NCI-H2171 (cell line): Measurements from ENCODE around the gene PPM1H.
"Not testable (repeated sequence)": the region's sequence is repeated elsewhere in the genome, so short reads cannot be mapped to it uniquely, and the experiment has no call there.

Source experiments
- DNase-seq: peaks from one replicate; lab custom pipeline; 2025; lab: John Stamatoyannopoulos, UW

PPM1H gene

GRCh38 chr12:62943779-62944395 lies 8.9 kb upstream of the PPM1H start:
- no peak for DNase-seq

GRCh38 chr12:62942316-62942715 lies 7.4 kb upstream of the PPM1H start:
- not testable (repeated sequence) for DNase-seq

DNA sequence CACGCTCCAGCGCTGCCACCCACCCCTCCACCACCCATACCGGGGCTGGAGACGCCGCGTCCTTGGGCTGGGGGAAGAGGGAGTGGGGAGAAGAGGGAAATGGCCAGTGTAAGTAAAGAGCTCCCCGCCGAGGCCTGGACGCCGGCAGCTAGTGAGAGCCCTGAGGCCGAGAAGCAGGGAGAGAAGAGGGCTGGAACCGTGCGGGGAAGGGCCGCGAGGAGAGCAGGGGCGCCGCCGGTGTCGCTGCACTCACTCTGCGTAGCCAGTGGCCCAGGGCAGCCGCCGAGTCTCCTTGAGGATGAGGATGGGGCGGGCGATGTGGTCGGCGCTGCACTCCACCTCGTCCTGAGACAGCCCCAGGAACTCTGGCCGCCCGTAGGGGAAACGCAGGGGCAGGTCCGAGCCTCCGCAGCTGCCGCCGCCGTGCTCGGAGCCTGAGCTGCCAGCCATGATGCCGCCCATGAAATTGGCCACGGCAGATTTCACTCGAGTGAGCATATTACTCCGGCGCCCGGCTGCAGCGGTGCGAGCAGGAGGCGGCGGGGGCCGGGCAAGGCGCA lies 631 bp downstream of the PPM1H start:
- DNase-seq = peak; percentile 32

- no peak for DNase-seq
Measured at GRCh38 chr12:62933602-62934238, 1.2 kb downstream of the PPM1H start.

- DNase-seq = no peak
Measured at GRCh38 chr12:62933220-62933601, 1.7 kb downstream of the PPM1H start.

DNA sequence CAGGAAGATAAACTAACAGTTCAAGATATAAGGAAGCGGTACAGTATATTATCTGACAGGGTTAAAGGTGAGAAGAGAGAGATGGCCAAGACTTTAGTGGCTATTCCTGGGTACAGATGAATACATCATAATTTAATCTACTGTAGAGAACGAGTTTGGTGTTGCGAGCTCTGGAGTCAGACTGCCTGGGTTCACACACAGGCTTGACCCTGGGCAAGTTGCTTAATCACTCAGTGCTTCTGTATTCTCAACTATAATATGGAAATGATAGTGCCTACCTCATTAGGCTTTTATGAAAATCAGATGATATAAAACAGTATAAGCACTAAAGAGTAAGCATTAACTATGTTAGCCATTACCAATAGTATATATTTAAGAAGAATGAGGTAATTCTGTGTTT lies 3.5 kb downstream of the PPM1H start:
- no peak for DNase-seq

DNA sequence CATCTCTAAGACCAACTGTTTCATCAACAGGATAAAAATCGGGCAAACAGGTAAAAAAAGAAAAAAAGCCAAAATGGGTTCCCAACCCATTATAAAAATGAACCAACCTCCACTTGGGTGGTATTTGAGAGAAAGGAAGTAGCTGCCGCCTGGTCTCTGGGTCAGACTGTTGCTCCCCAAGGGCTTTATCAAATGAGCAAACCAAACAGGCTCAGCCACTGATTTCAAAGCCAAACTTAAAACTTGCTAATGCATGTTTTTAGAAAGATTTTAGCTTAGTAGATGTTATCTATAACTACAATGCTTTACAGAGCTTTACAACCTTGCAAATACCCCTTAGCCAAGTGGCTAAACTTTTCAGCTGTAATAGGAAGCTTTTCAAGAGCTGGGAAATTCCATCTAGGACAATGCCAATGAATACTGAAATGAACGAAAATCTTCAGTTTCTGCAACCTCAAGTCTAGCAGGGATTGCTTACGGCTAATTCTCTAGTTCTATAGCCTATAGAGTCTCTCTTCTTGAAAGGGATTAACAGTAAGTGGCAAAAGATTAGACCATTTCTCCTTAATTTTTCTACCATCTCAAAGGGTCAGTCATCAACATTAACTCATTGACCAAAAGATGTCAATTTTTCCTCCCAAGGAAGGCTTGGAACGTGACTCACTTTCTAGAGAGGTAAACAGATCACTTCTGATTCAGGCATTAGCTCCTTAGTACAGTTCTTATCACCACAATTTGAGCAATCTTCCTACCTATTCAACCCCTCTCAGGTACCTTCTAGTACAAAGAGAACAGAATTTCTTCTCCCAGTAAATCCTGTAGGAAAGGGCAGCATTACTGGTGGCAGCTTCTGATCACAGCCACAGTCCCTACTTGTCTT lies 4.2 kb downstream of the PPM1H start:
- no peak for DNase-seq

DNA sequence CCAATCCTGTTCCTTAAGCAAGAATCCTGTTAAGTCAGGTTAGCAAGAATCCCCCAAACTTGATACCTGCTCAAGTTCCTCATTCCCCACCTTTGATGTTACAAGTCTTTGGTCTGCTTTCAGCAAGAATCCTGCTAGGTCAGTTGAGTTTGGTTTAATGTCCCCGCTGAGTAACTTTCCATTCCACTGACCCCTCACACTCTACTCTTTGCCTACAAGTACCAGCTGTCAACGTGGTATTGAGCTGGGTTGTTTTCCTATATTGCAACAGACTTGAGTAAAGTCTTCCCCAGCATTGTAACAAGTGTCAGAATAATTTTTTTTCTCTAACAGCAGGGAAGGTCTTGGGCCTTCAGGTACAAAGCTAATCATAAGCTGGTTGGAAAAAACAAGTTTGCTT lies 6.3 kb downstream of the PPM1H start:
- no peak for DNase-seq

- no peak for DNase-seq
Measured at GRCh38 chr12:62925680-62926079, 9.3 kb downstream of the PPM1H start.

- DNase-seq = no peak
Measured at GRCh38 chr12:62924084-62924483, 10.9 kb downstream of the PPM1H start.

- DNase-seq = no peak
Measured at GRCh38 chr12:62922539-62922938, 12.4 kb downstream of the PPM1H start.

- DNase-seq = peak; percentile 91
Measured at GRCh38 chr12:62919838-62920237, 15.1 kb downstream of the PPM1H start.

DNA sequence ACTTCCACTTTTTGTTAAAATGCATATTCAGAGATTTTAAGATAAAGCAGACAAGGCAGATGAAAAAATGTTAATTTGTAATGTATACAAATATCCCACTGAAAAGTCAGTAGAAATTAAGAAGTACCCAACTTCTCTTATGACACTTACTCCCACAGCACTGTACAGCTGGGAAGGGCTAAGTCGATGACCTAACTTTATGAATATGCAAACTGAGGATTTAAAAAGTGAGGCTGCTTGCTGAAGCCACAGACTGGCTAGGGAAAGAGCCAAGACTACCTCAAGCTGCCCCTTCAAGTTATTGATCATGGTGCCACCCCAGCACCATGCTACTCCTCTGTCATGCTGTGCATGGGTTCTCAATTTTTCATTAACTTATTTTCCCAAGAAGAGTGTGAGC lies 17.0 kb downstream of the PPM1H start:
- no peak for DNase-seq

DNA sequence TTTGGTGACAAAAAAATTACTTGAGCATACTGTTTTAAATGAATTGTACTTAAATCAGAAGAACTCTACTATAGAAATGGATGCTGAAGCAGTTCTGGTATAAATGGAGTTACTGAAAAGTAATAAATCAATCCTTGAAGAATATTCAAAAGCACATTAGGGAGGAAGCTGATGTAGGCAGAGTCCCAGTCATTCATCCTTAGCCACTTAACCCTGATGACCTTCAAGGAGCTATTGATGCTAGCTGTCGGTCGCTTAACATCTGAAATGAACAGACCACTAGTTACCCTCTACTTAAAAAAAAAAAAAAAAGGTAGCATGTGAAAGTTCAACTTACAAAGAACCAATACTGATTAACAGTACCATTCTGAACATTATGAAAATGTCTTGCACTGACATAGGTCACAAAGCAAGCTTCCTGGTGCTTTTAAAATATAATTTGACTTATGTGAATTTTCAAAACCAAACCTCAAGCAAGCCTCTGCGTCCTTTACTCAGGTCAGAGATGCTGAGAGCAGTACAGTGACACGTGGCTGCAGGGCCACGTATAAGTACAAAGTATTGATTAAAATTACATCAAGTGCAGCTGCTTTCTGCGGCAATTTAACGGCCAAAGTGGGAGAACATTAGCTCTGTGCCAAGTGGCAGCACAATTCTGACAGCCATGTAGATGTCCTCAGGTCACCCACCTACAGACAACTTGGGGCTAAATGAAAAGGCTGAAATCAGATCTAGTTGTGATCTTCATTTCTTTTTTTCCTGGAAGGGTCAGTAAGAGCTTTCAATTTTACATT lies 18.1 kb downstream of the PPM1H start:
- DNase-seq = no peak

DNA sequence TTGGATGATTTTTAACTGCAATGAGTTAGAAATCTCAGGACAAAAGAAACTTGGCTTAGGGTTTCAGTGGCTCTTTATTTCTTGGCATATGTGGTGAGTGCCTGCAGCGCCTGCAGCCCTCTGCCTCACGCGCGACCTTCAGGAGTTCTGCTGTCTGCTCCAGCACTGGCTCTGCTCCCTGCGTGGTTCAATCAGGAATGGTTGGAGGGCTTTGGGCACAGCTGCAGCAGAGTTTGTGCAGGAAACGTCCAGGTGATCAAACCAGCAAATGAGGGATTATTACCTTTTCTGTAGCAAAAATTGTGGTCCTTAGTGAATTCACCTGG lies 19.8 kb downstream of the PPM1H start:
- DNase-seq = no peak

- DNase-seq = no peak
Measured at GRCh38 chr12:62914443-62915203, 20.3 kb downstream of the PPM1H start.

DNA sequence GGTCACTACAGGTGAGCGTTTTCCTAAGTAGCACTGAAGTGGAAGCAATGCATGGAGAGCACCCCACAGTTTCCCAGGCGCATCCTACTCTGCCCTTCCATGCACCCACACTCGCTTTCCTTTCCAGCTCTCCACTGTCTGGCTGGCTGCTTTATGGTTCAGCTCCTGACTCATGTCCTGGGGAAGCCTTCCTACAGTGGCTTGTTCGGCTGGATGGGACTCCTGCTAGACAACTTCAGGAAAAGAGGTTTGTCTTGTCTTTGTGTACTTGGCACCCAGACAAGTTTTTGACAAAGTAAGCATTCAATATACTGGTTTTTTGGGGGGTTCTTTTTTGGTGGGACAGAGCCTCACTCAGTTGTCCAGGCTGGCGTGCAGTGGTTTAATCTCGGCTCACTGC lies 21.6 kb downstream of the PPM1H start:
- DNase-seq = no peak

GRCh38 chr12:62912644-62913043 lies 22.3 kb downstream of the PPM1H start:
- peak; percentile 8 for DNase-seq

DNA sequence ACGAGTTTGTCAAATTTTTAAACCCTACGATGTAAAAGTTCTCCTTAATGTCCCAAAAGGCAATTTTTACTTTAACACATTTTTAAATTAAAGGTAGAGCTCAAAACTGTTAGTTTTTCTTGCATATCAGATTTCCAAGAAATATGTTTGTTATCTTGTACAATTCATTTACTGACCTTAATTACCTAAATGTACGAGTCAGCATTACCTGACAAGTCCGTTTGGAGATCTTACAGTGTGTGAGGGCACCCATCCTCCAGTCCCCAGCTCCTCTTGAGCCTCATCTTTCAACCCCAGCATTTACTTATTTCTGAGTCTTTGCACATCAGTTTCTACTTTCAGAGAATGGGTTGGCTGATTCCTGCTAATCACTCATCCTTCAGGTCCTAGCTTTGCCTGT lies 23.7 kb downstream of the PPM1H start:
- DNase-seq = no peak

DNA sequence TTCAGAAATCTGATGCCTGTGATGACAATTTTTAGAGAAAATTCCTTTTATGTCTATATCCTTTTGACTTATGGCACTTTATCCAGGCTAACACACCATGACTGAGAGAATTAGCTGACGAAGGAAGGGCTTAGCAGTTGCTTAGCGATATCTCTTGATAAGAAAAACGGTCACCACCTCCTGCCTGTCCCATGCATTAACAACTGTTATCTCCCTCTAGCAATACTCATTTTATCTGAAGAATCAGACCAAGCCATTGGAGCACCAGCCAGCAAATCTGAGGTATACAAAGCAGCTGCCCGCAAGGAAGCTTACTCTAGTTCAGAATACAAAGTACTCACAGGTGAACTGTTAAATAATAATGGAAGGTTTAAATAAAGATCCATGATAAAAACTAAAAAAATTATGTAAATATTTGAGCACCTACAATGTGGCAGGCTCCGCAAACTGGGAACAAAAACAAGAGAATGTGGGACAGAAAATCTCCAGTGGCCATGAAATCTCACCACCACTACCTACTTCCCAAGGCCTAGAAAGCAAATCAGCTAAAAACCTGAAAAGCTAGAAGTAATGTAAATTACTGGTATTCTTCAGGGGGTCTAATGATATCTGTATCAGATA lies 24.3 kb downstream of the PPM1H start:
- no peak for DNase-seq

DNA sequence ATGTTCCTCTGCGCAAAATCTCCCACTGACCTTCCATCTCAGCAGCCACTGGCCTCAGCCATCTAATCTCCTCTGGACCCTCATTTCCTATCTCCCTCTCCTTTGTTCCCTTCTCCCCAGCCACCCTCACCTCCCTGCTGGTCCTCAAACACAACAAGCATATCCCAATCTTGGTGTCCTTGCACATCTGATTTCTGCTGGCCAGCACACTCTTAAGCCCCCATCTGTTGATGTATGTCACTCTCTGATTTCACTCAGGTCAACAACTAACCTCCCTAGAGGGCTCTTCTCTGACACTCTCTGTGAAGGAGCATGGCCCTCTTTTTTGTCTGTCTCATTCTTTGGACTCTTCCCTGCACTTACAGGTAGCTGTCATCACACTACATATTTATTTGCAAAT lies 25.6 kb downstream of the PPM1H start:
- no peak for DNase-seq
